IPS-NIHi7 (cell line): ENCODE data around the gene ATP6V1B1.

Experiments
- DNase-seq: peaks from one replicate; pipeline ENCODE4 v3.0.0; 2012; ENCODE audit warnings: mixed read lengths; ENCODE audit errors: extremely low spot score

ATP6V1B1 gene

GRCh38 chr2:70965506-70965905, 29.8 kb downstream of the ATP6V1B1 start:
- no peak for DNase-seq

- DNase-seq = no peak
Observed at GRCh38 chr2:70966681-70967080, 31.0 kb downstream of the ATP6V1B1 start.

DNA sequence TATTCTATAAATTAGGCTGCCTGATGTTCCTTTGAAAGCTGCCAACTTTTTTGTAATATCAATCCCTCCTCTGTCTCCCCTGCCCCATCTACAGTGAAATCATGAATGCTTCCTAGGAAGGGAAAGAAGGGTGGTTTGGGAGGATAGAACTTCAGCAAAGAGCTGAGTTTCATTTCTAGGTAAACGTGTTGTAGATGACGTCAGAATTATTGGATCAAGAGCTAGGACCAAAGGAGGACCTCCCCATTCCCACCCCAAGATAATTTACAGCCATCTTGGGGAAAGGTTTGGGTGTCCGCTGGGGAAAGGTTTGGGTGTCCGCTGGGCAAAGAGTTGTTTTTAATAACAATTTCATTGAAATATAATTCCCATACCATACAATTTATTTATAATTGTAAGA, 31.5 kb downstream of the ATP6V1B1 start:
- no peak for DNase-seq

GRCh38 chr2:70974592-70974991, 38.9 kb downstream of the ATP6V1B1 start:
- DNase-seq = no peak

- no peak for DNase-seq
Observed at GRCh38 chr2:70975237-70975636, 39.5 kb downstream of the ATP6V1B1 start.

DNA sequence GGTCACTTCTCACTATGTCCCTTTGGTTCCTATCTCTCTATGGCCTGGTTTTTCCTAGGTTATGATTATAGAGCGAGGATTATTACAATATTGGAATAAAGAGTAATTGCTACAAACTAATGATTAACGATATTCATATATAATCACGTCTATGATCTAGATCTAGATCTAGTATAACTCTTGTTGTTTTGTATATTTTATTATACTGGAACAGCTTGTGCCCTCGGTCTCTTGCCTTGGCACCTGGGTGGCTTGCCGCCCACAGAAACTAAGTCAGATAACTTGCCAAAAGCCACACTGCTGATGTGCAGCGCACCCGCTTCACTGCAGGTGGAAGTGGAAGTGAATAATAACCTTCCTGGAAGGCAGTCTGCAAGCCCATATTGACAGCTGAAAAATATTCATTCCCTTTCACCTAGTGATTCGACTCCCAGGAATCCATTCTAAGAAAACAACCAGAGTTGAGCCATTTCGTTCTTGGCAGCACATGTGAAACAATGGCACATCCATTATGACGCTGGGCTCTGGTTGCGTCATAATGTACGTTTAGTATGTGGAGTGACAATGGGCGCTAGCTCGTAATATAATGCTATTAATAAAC, 42.0 kb downstream of the ATP6V1B1 start:
- no peak for DNase-seq

DNA sequence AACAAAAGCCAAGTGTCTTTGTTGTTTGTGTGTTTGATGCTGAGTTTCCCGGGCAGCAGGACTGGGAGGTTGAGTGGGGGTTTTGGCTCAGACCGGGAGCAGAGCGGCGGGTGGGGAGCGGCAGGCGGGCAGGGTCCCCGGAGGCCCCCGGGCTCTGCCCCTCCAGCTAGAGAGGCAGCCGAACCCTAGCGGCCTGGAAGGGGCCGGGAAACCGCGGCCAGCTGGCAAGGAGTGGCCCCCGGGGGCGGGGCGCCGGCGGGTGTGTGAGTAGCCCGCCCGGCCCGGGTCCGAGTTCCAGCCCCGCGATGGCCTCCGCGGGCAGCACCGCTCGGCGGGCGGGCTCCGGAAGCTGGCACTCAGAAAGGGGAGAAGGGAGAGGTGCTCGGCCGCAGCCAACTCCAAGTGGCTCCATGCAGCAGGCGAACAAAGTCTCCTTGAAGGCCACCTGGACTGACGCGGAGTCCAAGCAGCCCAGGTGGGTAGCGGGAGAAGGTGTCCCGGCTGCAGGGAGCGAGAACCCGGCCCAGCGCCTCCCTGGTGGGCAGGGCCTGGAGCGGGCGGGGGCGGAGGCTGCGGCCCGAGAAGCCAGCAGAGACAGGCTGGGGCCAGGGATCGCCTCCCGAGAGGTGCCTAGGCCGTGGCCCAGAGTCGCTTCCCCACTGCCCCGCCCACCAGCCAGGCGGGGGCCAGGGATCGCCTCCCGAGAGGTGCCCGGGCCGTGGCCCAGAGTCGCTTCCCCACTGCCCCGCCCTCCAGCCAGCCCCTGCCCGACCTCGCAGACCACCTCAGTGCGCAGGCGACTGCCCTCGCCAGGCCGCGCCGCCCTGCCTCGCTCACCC, 42.9 kb downstream of the ATP6V1B1 start, which contains the start of gene ANKRD53:
Gene ANKRD53, plus strand, starts transcription at position 290 of the 839 bp plus-strand sequence. Its CDS starts 16 bp downstream, at position 306.
- DNase-seq = peak; percentile 63

DNA sequence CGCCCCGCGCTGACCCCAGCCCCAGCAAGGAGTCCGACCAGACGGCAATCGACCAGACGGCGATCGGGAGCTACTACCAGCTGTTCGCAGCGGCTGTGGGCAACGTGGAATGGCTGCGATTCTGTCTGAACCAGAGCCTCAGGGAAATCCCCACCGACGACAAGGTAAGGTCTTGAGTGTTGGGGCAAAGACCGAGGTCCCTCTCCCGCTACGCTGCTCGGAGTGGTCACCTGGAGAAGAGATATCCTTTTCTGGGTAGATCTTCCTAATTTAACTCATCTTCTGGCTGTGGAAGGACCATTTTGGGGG, 43.4 kb downstream of the ATP6V1B1 start:
- DNase-seq = no peak

- no peak for DNase-seq
Observed at GRCh38 chr2:70979626-70980025, 43.9 kb downstream of the ATP6V1B1 start.

DNA sequence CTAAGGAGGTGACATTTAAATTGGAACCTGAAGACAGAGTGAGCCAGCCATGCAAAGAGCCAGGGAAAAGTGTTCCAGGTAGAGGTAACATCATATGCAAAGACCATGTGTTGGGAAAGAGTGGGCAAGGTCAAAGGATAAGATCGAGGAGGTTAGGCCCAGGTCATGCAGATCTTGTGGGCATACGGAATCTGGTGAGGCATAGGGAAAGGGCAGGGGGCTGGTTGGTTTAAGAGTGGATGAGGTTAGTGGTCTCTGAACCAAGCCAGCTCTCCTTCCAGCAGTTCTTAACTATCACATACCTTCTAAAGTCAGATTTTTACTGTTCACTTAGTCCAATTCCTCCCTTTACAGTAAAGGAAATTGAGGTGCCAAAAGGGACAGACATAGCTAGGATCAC, 45.7 kb downstream of the ATP6V1B1 start:
- DNase-seq = no peak

- DNase-seq = no peak
Observed at GRCh38 chr2:70981866-70982810, 46.4 kb downstream of the ATP6V1B1 start.

- DNase-seq = no peak
Observed at GRCh38 chr2:70982971-70983370, 47.3 kb downstream of the ATP6V1B1 start.

GRCh38 chr2:70983506-70984227, 48.0 kb downstream of the ATP6V1B1 start:
- DNase-seq = no peak

DNA sequence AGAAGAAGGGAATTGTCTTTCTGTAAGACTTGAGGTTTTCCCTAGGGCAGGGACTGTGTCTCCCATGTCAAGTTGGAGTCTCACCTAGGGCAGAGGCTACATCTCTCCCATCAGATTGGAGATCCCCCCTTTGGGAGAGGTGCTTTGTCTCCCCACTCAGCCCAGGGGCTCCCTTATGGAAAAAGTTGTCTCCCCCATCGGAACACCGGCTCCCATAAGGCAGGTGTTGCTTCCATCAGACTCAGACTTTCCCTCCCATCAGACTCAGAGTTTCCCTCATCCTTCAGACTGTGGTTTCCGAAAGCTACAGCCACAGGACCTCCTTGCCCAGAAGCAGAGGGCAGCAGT, 48.5 kb downstream of the ATP6V1B1 start:
- DNase-seq = no peak

DNA sequence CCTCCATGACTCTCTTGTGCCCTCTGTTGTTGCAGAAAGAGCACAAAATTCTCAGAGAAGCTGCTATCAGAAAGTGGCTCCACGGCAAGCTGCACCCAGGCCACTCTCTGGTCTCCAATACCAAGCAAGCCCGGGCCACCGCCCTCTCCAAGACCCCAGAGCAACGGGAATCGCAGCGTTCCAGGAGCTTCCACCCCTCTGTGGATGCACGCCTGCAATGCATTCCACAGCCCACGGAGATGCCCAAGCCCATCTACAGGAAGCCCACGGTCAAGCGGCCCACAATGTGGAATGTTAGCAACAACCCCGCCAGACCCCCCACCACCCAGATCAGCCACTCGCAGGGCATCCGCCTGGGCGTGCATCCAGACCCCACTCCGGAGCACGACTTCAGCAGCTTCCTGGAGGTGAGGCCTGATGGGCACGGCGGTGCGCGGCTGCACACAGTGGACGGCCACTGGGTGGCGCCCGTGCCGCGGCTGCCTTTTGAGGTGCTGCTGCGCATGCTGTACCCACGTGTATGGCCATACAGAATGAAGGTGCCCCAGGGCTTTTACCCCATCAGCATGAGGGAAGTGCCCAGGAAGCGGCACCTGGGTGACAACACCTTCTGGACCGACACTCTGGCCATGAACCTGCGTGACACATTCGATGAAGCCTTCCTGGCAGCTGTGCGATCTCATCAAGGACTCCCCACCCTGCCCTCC, 49.0 kb downstream of the ATP6V1B1 start:
- peak; percentile 85 for DNase-seq

DNA sequence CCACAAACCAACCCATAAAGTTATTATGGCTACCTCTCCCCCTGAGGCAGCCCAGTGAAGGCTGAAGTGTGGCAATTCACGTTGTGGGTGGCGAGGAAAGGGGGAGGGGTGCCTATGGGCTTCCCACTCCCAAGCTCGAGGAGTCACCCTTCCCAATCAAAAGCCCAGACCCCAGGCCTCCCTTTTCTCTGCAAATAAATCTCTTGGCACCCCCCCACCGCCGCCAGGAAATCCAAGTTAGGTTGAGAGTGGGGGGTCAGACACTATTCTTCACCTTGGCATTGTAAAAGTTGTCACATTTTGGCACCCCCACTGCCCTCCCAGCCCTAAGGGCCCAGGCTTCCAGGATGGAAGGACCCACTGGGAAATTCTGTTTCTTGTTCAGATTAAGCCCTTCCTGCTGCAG, 49.6 kb downstream of the ATP6V1B1 start:
- no peak for DNase-seq

DNA sequence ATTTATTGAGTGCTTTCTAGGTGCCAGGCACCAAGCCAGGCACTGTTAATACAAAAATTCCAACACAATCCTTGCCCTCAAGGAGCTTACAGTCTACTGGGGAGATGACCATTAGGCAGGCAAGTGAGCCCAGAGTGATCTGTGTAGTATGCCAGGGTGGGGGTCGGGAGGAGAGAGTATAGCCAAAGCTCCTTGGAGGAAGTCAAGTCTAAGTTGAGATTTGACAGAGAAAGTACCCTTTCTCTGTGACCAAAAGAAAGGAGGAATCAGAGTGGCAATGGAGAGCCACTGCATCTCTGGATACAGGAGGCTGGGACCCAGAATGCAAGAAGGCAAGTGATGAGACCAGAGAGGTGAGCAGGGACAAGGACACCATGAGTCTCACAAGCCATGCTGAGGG, 50.3 kb downstream of the ATP6V1B1 start:
- DNase-seq = no peak

DNA sequence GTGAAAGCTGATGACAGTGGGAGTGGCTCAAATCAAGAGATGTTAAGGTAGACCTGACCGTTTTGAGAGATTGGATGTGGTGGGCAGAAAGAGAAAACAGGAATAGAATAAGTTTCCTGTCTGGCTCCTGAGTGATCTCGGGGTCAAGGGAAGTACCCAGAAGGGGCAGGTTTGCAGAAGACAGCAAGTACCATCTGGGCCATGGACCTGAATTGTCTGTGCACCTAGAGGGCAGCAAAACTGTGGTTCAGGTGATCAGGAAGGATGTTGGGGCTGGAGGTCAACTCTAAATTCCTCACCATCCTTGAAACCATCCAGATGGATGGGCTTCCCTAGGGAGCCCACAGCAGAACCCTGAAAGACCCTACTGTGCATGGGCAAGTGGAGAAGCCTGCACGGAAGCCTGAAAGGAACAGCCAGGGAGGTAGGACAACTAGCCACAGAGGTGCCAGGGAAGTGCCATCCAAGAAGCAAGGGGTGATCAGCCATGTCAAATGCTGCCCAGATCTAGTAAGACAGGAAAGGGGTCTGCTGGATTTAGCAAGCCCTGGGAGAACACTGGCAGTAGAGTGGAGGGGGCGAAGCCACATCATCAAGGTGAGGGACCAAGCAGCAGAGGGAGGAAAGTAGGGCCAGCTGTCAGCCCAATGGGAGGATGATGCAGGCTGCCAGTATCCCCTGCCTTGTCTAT, 50.9 kb downstream of the ATP6V1B1 start:
- no peak for DNase-seq

DNA sequence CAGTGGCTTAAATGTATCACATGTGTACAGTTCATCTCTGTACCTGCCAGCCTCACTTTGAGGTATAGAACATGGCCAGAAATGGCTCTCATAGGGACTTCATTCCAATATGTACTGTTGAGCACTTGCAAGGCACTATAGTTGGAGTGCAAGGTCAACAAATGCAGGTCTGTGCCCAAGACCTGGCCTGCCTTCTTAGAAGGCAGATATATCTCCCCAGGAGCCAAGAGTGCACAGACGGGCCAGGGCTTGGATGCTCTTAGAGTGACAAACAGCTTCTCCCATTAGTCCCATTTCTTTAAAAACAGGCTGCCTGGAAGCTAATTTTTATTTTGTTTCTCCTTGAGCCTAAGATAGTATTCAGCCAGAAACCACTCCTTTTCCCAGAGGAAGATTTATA, 51.7 kb downstream of the ATP6V1B1 start:
- DNase-seq = no peak

- DNase-seq = no peak
Observed at GRCh38 chr2:70988151-70988550, 52.5 kb downstream of the ATP6V1B1 start.
